Fibroblast of peridontal ligament (primary cell): ENCODE results near the gene CYP3A7.
"Not testable (repeated sequence)": the region's sequence is repeated elsewhere in the genome, so short reads cannot be mapped to it uniquely, and the experiment has no call there.

Experiments
- DNase-seq: peaks from one replicate; pipeline ENCODE4 v3.0.0-alpha.2; 2010; ENCODE audit errors: extremely low read depth

Gene CYP3A7

GRCh38 chr7:99709260-99709659, 25.7 kb downstream of the CYP3A7 start:
- no peak for DNase-seq

GRCh38 chr7:99707096-99707495, 27.9 kb downstream of the CYP3A7 start:
- DNase-seq = peak; percentile 25

DNA sequence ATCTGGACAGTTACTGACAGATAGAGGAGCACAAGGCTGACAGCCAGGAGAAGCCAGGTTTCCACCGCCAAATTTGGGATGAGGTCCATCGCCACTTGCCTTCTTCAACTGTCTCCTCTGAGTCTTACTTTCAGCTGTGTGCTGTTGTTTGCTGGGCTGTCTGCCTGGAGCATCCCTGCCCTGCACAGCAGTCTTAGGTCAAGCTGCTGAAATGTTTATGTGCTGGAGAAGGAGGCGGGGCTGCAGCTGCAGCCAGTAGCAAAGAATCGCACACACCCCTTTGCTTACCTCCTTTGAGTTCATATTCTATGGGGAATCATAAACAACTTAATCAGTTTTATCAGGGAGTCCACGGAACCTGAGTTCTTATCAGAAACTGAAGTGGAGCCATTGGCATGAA, 35.0 kb downstream of the CYP3A7 start:
- no peak for DNase-seq

GRCh38 chr7:99698867-99699730, 35.9 kb downstream of the CYP3A7 start:
- not testable (repeated sequence) for DNase-seq

- no peak for DNase-seq
Observed at GRCh38 chr7:99694912-99695304, 40.1 kb downstream of the CYP3A7 start.

GRCh38 chr7:99694201-99694911, 40.6 kb downstream of the CYP3A7 start:
- no peak for DNase-seq

DNA sequence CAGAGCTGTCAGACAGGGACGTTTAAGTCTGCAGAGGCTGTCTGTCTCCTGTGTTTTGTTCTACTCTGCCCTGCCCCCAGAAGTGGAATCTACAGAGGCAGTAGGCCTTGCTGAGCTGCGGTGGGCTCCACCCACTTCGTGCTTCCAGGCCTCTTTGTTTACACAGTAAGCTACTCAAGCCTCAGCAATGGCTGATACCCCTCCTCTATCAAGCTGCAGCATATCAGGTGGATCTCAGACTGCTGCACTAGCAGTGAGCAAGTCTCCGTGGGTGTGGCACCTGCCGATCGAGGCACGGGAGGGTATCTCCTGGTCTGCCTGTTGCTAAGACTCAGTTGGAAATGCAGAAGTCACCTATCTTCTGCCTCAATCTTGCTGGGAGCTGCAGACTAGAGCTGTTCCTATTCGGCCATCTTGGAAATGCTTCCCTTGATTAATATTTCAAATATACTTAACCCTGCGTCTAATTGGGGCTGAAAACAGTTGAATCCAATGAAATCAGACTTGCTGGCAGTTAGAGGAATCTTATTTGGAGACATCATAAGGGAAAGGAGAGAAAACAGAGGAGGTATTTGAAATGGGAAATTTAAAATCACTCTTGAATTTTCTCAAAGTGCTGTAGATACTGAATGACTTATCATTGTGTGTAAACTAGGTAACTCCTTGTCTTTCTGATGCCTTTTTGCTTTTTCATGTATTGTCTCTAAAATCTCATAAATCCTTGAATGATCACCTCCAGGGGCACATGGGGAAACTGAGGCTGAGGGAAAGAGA, 41.4 kb downstream of the CYP3A7 start:
- no peak for DNase-seq

- DNase-seq = no peak
Observed at GRCh38 chr7:99693100-99693426, 41.9 kb downstream of the CYP3A7 start.

DNA sequence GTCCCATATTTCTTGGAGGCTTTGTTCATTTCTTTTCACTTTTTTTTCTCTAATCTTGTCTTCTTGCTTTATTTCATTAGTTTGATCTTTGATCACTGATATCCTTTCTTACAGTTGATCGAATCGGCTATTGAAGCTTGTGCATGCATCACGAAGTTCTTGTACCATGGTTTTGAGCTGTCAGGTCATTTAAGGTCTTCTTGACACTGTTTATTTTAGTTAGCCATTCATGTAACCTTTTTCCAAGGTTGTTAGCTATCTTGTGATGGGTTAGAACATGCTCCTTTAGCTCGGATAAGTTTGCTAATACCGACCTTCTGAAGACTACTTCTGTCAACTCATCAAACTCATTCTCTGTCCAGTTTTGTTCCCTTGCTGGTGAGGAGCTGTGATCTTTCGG, 42.4 kb downstream of the CYP3A7 start:
- DNase-seq = not testable (repeated sequence)

DNA sequence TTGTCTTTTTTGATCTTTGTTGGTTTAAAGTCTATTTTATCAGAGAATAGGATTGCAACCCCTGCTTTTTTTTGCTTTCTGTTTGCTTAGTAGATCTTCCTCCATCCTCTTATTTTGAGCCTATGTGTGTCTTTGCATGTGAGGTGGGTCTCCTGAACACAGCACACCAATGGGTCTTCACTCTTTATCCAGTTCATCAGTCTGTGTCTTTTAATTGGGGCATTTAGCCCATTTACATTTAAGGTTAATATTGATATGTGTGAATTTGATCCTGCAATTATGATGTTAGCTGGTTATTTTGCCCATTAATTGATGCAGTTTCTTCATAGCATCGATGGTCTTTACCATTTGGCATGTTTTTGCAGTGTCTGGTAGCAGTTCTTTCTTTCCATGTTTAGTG, 43.3 kb downstream of the CYP3A7 start:
- not testable (repeated sequence) for DNase-seq

DNA sequence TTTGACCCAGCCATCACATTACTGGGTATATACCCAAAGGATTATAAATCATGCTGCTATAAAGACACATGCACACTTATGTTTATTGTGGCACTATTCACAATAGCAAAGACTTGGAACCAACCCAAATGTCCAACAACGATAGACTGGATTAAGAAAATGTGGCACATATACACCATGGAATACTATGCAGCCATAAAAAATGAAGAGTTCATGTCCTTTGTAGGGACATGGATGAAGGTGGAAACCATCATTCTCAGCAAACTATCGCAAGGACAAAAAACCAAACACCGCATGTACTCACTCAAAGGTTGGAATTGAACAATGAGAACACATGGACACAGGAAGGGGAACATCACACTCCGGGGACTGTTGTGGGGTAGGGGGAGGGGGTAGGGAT, 44.1 kb downstream of the CYP3A7 start:
- DNase-seq = not testable (repeated sequence)

DNA sequence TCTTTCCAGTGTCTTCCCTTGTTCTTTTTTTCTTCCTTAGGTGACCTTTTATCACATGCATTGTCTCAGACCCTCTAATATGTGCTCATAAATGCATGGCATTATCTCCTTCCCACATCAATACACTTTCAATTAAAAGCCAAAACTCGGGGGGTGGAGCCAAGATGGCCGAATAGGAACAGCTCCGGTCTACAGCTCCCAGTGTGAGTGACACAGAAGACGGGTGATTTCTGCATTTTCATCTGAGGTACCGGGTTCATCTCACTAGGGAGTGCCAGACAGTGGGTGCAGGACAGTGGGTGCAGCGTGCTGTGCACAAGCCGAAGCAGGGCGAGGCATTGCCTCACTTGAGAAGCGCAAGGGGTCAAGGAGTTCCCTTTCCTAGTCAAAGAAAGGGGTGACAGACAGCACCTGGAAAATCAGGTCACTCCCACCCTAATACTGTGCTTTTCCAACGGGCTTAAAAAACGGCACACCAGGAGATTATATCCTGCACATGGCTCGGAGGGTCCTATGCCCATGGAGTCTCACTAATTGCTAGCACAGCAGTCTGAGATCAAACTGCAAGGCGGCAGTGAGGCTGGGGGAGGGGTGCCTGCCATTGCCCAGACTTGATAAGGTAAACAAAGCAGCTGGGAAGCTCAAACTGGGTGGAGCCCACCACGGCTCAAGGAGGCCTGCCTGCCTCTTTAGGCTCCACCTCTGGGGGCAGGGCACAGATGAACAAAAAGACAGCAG, 49.0 kb downstream of the CYP3A7 start:
- DNase-seq = not testable (repeated sequence)

DNA sequence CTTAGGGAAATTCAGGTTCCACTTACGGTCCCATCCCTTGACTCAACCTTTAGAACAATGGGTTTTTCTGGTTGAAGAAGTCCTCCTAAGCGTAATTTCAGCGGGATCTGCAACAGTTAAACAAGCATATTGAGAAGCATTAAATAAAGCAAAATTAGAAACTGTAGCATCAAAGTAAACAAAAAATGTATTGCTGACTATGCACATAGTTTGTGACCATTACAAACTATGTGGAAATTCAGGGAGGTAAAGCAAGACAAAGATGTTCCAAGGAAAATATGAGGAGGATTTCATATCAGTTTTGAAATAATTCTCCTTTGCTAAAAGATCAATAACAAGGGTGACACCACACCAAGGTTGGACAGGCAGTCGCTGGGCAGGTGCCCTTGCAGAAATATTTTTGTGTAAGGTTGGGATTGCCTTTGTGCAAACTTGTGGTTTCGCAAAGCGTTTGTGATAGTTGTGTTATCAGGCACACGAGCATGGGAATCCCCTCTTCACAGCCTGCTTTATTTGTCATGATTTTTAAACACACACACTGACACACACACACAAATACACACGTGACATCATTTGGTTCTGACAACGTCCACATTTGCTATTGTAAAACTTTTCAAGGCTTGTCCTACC, 49.8 kb downstream of the CYP3A7 start:
- DNase-seq = no peak

DNA sequence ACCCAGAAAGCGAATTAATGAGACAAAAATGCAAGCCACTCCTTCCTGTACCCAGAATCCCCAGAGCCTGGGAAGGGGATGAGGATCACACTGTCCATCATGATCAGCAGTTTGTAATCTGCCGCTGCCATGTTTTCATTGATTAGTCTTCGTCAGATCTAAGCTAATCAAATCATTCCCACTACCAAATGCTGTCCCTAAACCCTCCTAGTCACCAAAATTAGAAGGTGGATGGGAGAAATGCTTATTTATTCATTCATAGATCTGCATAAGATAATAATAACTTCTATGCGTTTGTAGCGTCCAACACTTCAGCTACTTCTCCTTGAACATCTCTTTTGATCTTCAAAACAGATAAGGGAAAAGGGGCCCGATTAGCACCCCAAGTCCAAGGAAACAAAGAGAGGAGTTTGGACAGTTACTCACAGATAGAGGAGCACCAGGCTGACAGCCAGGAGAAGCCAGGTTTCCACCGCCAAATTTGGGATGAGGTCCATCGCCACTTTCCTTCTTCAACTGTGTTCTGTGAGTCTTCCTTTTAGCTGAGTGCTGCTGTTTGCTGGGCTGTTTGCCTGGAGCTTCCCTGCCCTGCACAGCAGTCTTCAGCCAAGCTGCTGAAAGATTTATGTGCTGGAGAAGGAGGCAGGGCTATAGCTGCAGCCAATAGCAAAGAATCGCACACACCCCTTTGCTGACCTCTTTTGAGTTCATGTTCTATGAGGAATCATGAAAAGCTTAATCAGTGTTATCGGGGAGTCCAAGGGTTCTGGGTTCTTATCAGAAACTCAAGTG, 55.4 kb downstream of the CYP3A7 start, which contains the start of gene CYP3A5:
Gene CYP3A5, minus strand, starts transcription at position 597 of the 792 bp plus-strand sequence. Its CDS starts 100 bp downstream, at position 497.
- DNase-seq = no peak

DNA sequence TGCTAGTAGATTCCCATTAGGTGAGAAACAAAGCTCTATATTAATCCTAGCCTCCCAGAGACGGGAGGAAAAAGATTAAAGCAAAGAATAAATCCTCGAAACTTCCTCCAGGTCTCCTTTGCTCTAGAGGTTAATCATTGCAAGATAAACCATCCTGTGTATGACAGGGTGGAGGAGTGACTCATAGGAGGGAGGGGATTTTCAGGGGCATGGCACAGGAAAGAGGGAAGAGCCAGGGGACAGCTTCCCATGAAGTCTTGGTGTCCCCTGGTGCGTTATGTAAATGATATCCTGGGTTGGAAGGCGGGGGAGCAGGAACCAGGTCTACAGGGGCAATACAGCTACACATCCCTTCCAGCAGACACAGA, 56.0 kb downstream of the CYP3A7 start:
- no peak for DNase-seq

DNA sequence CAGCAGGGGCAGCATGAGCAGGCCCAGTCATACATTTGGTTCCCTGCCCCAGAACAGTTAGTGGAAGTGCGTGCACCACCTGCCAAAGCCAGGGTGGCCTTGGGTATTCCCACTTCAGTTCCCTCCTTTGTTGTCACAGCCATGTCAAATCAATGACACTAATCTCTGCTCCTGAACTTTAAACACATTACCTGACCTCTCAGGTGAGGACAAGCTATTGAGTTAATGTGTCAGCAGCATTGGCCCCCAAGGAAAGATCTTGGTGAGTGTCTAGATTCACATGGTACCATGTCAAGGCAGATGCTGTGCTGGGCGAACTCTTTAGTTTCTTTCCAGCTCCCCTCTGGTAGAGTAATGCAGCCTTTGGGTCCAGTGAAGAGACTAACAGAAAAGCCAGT, 57.3 kb downstream of the CYP3A7 start:
- no peak for DNase-seq

- DNase-seq = no peak
Observed at GRCh38 chr7:99677013-99677647, 57.9 kb downstream of the CYP3A7 start.

DNA sequence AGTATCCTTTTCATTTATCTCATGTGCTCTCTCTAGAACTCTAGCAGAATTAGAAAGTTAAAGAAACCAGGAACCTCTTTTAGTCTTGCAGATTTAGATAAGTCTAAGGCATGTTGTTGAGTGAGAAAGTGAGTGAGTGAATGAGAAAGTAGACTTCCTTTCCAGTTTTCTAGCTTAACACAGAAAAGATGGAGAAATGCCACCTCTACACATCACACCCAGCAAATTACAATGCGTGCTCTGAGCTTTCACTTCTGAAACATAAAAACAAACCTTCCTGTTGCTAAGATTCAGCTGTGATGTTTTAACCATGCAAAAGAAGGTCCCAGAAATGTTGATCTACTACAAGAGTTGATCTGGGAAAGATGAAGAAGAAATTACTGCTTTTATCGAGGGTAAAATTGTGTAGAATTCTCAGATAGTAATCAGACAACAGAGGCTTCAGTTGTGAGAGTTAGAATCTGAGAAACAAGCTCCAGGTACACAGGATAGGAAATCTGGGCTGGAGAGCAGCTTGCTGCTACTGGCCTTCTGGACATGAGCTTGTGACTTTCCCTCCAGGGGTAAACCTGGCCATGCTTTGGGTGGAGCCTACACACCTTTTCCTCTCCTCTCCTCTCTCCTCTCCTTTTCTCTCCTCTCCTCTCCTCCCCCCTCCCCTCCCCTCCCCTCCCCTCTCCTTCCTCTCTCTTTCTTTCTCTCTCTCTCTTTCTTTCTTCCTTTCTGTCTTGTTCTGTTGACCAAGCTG, 59.8 kb downstream of the CYP3A7 start:
- DNase-seq = no peak

- no peak for DNase-seq
Observed at GRCh38 chr7:99672573-99672972, 62.4 kb downstream of the CYP3A7 start.
